WTC11 (cell line): ENCODE results near the gene CDK5RAP2.

Experiments
- CBFB ChIP-seq: sonication (generic); formaldehyde crosslinking; IDR thresholded peaks from 2 replicates; pipeline ENCODE4 v1.8.1; 2022; ENCODE audit warnings: mild to moderate bottlenecking, low read depth, missing genetic modification reagents
- ETV6 ChIP-seq: sonication (generic); formaldehyde crosslinking; IDR thresholded peaks from 2 replicates; pipeline ENCODE4 v1.8.1; 2022; ENCODE audit warnings: mild to moderate bottlenecking, missing genetic modification reagents
- ZNF138 ChIP-seq: sonication (generic); formaldehyde crosslinking; conservative IDR thresholded peaks from 2 replicates; pipeline ENCODE4 v1.8.1; 2022; ENCODE audit warnings: mild to moderate bottlenecking, moderate library complexity, missing genetic modification reagents
- TF ChIP-seq, protein P1 (sequence below): fragments of 200-600 bp; IDR thresholded peaks from 2 replicates; pipeline ENCODE4 v1.8.0; 2022; ENCODE audit warnings: antibody characterized with exemption
- TF ChIP-seq, protein P2 (sequence below): sonication (generic); formaldehyde crosslinking; IDR thresholded peaks from 2 replicates; pipeline ENCODE4 v1.8.1; 2022; ENCODE audit warnings: mild to moderate bottlenecking, moderate library complexity, missing genetic modification reagents

DNA sequence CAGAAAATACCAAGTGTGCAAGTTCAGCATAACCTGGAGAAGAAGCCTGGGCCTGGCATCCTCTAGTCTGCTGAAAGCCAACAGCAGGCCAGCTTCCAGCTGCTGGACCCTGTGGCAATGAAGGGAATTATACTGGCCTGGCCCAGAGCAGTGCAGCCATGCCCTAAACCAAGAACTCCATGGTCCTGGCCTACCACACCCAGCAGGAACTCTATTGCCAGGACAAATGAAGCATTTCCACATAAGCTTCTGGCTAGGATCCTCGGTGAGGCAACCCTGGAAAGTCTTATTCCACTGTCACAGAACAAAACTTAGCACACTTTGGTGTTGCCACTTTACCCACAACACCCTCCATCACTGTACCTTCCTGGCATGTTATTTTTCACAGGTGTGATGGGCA is 35.5 kb downstream of the CDK5RAP2 start:
- TF ChIP-seq, protein P1, sequence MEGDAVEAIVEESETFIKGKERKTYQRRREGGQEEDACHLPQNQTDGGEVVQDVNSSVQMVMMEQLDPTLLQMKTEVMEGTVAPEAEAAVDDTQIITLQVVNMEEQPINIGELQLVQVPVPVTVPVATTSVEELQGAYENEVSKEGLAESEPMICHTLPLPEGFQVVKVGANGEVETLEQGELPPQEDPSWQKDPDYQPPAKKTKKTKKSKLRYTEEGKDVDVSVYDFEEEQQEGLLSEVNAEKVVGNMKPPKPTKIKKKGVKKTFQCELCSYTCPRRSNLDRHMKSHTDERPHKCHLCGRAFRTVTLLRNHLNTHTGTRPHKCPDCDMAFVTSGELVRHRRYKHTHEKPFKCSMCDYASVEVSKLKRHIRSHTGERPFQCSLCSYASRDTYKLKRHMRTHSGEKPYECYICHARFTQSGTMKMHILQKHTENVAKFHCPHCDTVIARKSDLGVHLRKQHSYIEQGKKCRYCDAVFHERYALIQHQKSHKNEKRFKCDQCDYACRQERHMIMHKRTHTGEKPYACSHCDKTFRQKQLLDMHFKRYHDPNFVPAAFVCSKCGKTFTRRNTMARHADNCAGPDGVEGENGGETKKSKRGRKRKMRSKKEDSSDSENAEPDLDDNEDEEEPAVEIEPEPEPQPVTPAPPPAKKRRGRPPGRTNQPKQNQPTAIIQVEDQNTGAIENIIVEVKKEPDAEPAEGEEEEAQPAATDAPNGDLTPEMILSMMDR: no peak
- TF ChIP-seq, protein P2, sequence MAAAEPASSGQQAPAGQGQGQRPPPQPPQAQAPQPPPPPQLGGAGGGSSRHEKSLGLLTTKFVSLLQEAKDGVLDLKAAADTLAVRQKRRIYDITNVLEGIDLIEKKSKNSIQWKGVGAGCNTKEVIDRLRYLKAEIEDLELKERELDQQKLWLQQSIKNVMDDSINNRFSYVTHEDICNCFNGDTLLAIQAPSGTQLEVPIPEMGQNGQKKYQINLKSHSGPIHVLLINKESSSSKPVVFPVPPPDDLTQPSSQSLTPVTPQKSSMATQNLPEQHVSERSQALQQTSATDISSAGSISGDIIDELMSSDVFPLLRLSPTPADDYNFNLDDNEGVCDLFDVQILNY (CRISPR knock-in tag): no peak
- TF ChIP-seq ZNF138 (CRISPR knock-in tag) (no peak), CBFB (CRISPR knock-in tag) (no peak), ETV6 (CRISPR knock-in tag) (no peak)
